ENCODE measurements around the gene CNTNAP2. TPM values are rescaled to one million over a fixed set of nuclear protein-coding genes. Genes with fewer than 3 reads are reported as not detected.

CNTNAP2 gene
- total RNA-seq, 2 donors from 2014 or later, result not detected

GRCh38 chr7:147412109-147412508 is 1295.5 kb downstream of the CNTNAP2 start:
- peaks cover 0 to 5% of the 10 kb centered on the region in 2 donors for H3K4me1 Mint-ChIP-seq (ENCODE audit: low read depth in 2 of 2)

GRCh38 chr7:147412782-147413556 is 1296.4 kb downstream of the CNTNAP2 start:
- no peaks in the 10 kb centered on the region for H3K27me3 Mint-ChIP-seq
- H3K4me1 Mint-ChIP-seq (ENCODE audit: low read depth in 2 of 2), result peaks cover 0 to 5% of the 10 kb centered on the region in 2 donors
- H3K27ac Mint-ChIP-seq, result no peak overlapping the region
- DNase-seq (ENCODE audit: low spot score), result no peak
- peaks cover 11% of the 10 kb centered on the region for H3K36me3 Mint-ChIP-seq
- H3K9me3 Mint-ChIP-seq, result peaks cover 25% of the 10 kb centered on the region
- ATAC-seq, result no peak
- H3K4me3 Mint-ChIP-seq, result no peak overlapping the region

More at GRCh38 chr7:147412109-147412508, 1295.5 kb downstream of the CNTNAP2 start:
- no peak for ATAC-seq
- peaks cover 11% of the 10 kb centered on the region for H3K36me3 Mint-ChIP-seq
- H3K9me3 Mint-ChIP-seq, result peaks cover 26% of the 10 kb centered on the region
- DNase-seq (ENCODE audit: low spot score), result no peak
- H3K27me3 Mint-ChIP-seq, result no peaks in the 10 kb centered on the region
- H3K27ac Mint-ChIP-seq, result no peak overlapping the region
- no peak overlapping the region for H3K4me3 Mint-ChIP-seq

- Mint-ChIP-seq H3K27ac (no peak overlapping the region), H3K4me3 (no peak overlapping the region), H3K9me3 (peaks cover 22% of the 10 kb centered on the region), H3K36me3 (peaks cover 11% of the 10 kb centered on the region), H3K27me3 (no peaks in the 10 kb centered on the region), H3K4me1 (ENCODE audit: low read depth in 2 of 2) (peaks cover 0 to 5% of the 10 kb centered on the region in 2 donors)
- no peak for DNase-seq (ENCODE audit: low spot score)
- no peak for ATAC-seq
These were observed 1296.9 kb downstream of the CNTNAP2 start for GRCh38 chr7:147413557-147413870.

GRCh38 chr7:147415991-147416390 is 1299.4 kb downstream of the CNTNAP2 start:
- Mint-ChIP-seq H3K27ac (no peak overlapping the region), H3K36me3 (peaks cover 11% of the 10 kb centered on the region), H3K4me1 (ENCODE audit: low read depth in 2 of 2) (peaks cover 0 to 5% of the 10 kb centered on the region in 2 donors), H3K9me3 (peaks cover 17% of the 10 kb centered on the region), H3K27me3 (no peaks in the 10 kb centered on the region), H3K4me3 (no peak overlapping the region)
- DNase-seq (ENCODE audit: low spot score) (no peak), ATAC-seq (no peak)

GRCh38 chr7:147418966-147419365 is 1302.4 kb downstream of the CNTNAP2 start:
- DNase-seq (ENCODE audit: low spot score) (no peak), ATAC-seq (no peak)
- Mint-ChIP-seq H3K27ac (no peak overlapping the region), H3K4me1 (ENCODE audit: low read depth in 2 of 2) (peaks cover 0 to 5% of the 10 kb centered on the region in 2 donors), H3K9me3 (peaks cover 10% of the 10 kb centered on the region), H3K27me3 (no peaks in the 10 kb centered on the region), H3K36me3 (peaks cover 11% of the 10 kb centered on the region), H3K4me3 (no peak overlapping the region)

- Mint-ChIP-seq H3K9me3 (peaks cover 7% of the 10 kb centered on the region), H3K36me3 (no peaks in the 10 kb centered on the region), H3K4me3 (no peak overlapping the region), H3K27ac (no peak overlapping the region), H3K4me1 (ENCODE audit: low read depth in 2 of 2) (no peaks in the 10 kb centered on the region), H3K27me3 (no peaks in the 10 kb centered on the region)
- ATAC-seq (no peak), DNase-seq (ENCODE audit: low spot score) (no peak)
These were observed 1307.3 kb downstream of the CNTNAP2 start for GRCh38 chr7:147423875-147424274.

GRCh38 chr7:147428075-147428474 is 1311.5 kb downstream of the CNTNAP2 start:
- Mint-ChIP-seq H3K27ac (no peak overlapping the region), H3K36me3 (no peaks in the 10 kb centered on the region), H3K27me3 (no peaks in the 10 kb centered on the region), H3K4me3 (no peak overlapping the region), H3K9me3 (peaks cover 21% of the 10 kb centered on the region), H3K4me1 (ENCODE audit: low read depth in 2 of 2) (no peaks in the 10 kb centered on the region)
- DNase-seq (ENCODE audit: low spot score) (no peak), ATAC-seq (no peak)

- H3K4me3 Mint-ChIP-seq, result no peak overlapping the region
- H3K36me3 Mint-ChIP-seq, result no peaks in the 10 kb centered on the region
- H3K4me1 Mint-ChIP-seq (ENCODE audit: low read depth in 2 of 2), result no peaks in the 10 kb centered on the region
- no peak for ATAC-seq
- H3K9me3 Mint-ChIP-seq, result peaks cover 26% of the 10 kb centered on the region
- DNase-seq (ENCODE audit: low spot score), result no peak
- no peaks in the 10 kb centered on the region for H3K27me3 Mint-ChIP-seq
- H3K27ac Mint-ChIP-seq, result no peak overlapping the region
These were observed 1313.4 kb downstream of the CNTNAP2 start for GRCh38 chr7:147429961-147430360.

GRCh38 chr7:147432079-147432478 is 1315.5 kb downstream of the CNTNAP2 start:
- DNase-seq (ENCODE audit: low spot score) (no peak), ATAC-seq (no peak)
- H3K27me3 Mint-ChIP-seq, result no peaks in the 10 kb centered on the region
- H3K27ac Mint-ChIP-seq, result no peak overlapping the region
- H3K9me3 Mint-ChIP-seq, result peaks cover 22% of the 10 kb centered on the region
- no peak overlapping the region for H3K4me3 Mint-ChIP-seq
- H3K36me3 Mint-ChIP-seq, result no peaks in the 10 kb centered on the region
- H3K4me1 Mint-ChIP-seq (ENCODE audit: low read depth in 2 of 2), result no peaks in the 10 kb centered on the region

GRCh38 chr7:147432576-147432975 is 1316.0 kb downstream of the CNTNAP2 start:
- H3K36me3 Mint-ChIP-seq, result no peaks in the 10 kb centered on the region
- DNase-seq (ENCODE audit: low spot score) (no peak), ATAC-seq (no peak)
- no peak overlapping the region for H3K27ac Mint-ChIP-seq
- peaks cover 19% of the 10 kb centered on the region for H3K9me3 Mint-ChIP-seq
- no peaks in the 10 kb centered on the region for H3K27me3 Mint-ChIP-seq
- H3K4me1 Mint-ChIP-seq (ENCODE audit: low read depth in 2 of 2), result no peaks in the 10 kb centered on the region
- no peak overlapping the region for H3K4me3 Mint-ChIP-seq

- Mint-ChIP-seq H3K9me3 (peaks cover 32% of the 10 kb centered on the region), H3K27me3 (no peaks in the 10 kb centered on the region), H3K4me3 (no peak overlapping the region), H3K36me3 (peaks cover 8% of the 10 kb centered on the region), H3K27ac (no peak overlapping the region), H3K4me1 (ENCODE audit: low read depth in 2 of 2) (no peaks in the 10 kb centered on the region)
- DNase-seq (ENCODE audit: low spot score) (no peak), ATAC-seq (no peak)
These were observed 1320.1 kb downstream of the CNTNAP2 start for GRCh38 chr7:147436718-147437117.

GRCh38 chr7:147438216-147438615 is 1321.6 kb downstream of the CNTNAP2 start:
- H3K4me3 Mint-ChIP-seq, result no peak overlapping the region
- no peaks in the 10 kb centered on the region for H3K27me3 Mint-ChIP-seq
- no peak overlapping the region for H3K27ac Mint-ChIP-seq
- peaks cover 31% of the 10 kb centered on the region for H3K9me3 Mint-ChIP-seq
- H3K4me1 Mint-ChIP-seq (ENCODE audit: low read depth in 2 of 2), result no peaks in the 10 kb centered on the region
- ATAC-seq (no peak), DNase-seq (ENCODE audit: low spot score) (no peak)
- peaks cover 8% of the 10 kb centered on the region for H3K36me3 Mint-ChIP-seq

- Mint-ChIP-seq H3K9me3 (peaks cover 36% of the 10 kb centered on the region), H3K27ac (no peak overlapping the region), H3K4me1 (ENCODE audit: low read depth in 2 of 2) (no peaks in the 10 kb centered on the region), H3K4me3 (no peak overlapping the region), H3K36me3 (peaks cover 8% of the 10 kb centered on the region), H3K27me3 (no peaks in the 10 kb centered on the region)
- ATAC-seq (no peak), DNase-seq (ENCODE audit: low spot score) (no peak)
These were observed 1327.3 kb downstream of the CNTNAP2 start for GRCh38 chr7:147443942-147444341.

GRCh38 chr7:147452816-147453215 is 1336.2 kb downstream of the CNTNAP2 start:
- Mint-ChIP-seq H3K36me3 (no peaks in the 10 kb centered on the region), H3K4me1 (ENCODE audit: low read depth in 2 of 2) (no peaks in the 10 kb centered on the region), H3K4me3 (no peak overlapping the region), H3K27ac (no peak overlapping the region), H3K9me3 (peaks cover 18% of the 10 kb centered on the region), H3K27me3 (no peaks in the 10 kb centered on the region)
- DNase-seq (ENCODE audit: low spot score) (no peak), ATAC-seq (no peak)

- ATAC-seq, result no peak
- Mint-ChIP-seq H3K27ac (no peak overlapping the region), H3K36me3 (no peaks in the 10 kb centered on the region), H3K4me1 (ENCODE audit: low read depth in 2 of 2) (no peaks in the 10 kb centered on the region), H3K27me3 (no peaks in the 10 kb centered on the region), H3K9me3 (peaks cover 9% of the 10 kb centered on the region), H3K4me3 (no peak overlapping the region)
- no peak for DNase-seq (ENCODE audit: low spot score)
These were observed 1348.6 kb downstream of the CNTNAP2 start for GRCh38 chr7:147465223-147465622.
